Body of pancreas (tissue), 4 donors: Measurements from ENCODE around the gene ABCC10.

ENCODE experiments used
- CTCF ChIP-seq, 7 experiments: fragments of 450-650 bp in 4 of 7; fragments of 200-600 bp in 3 of 7; sonication (generic) in 3 of 7; IDR thresholded peaks; one replicate each; pipeline ENCODE4 v1.5.1; 2016 to 2019; ENCODE audit warnings: antibody characterized with exemption in 7 of 7
- POLR2A ChIP-seq, 3 donors: fragments of 450-650 bp; IDR thresholded peaks; one replicate each; pipeline ENCODE4 v1.6.1; 2016; ENCODE audit warnings: antibody characterized with exemption in 3 of 3, mild to moderate bottlenecking in 2 of 3

GRCh38 chr6:43386492-43386891, 40.8 kb upstream of the ABCC10 start:
- TF ChIP-seq CTCF (IDR thresholded peaks at IDR 0.05) = peak in 4 of 7 experiments; percentile 23 to 41 (median 34)
- no peak for TF ChIP-seq POLR2A (IDR thresholded peaks at IDR 0.05)
